HCT116 (cell line): Measurements from ENCODE around the gene STAB1. TPM values are rescaled to one million over a fixed set of nuclear protein-coding genes. Genes with fewer than 3 reads are reported as not detected.

ENCODE experiments used
- ATAC-seq: fragments of 200-7000 bp; cut with Tn5 transposase; 2 replicates; pipeline ENCODE4 v1.9.1; 2020; ENCODE audit warnings: mild to moderate bottlenecking, moderate library complexity
- BruUV-seq: library from RNA; stranded (reverse); fragments of 400-500 nt; replicated peaks from 2 replicates; lab custom pipeline; 2021; lab: Mats Ljungman, UMichigan
- CTCF ChIA-PET: fragments of 300-600 bp; sonication (Branson Sonifier 250); formaldehyde crosslinking; loops from one replicate; lab custom pipeline; 2021; ENCODE audit warnings: antibody characterized with exemption; lab: Charles Lee
- POLR2A ChIA-PET: fragments of 300-600, 350-600 bp; sonication (Branson Sonifier 250); formaldehyde crosslinking; loops from one replicate; lab custom pipeline; 2021; ENCODE audit warnings: antibody characterized with exemption; lab: Charles Lee
- RAD21 ChIA-PET, 2 experiments: fragments of 300-600 bp; sonication (Branson Sonifier 250); formaldehyde crosslinking; loops; one replicate each; lab custom pipeline; 2023; ENCODE audit warnings: low total read pairs in 2 of 2; ENCODE audit not compliant: uncharacterized antibody in 2 of 2, unreplicated experiment in 2 of 2, low non-redundant PET in 1 of 2; lab: Charles Lee
- DNase-seq: peaks from one replicate; pipeline ENCODE4 v3.0.0-alpha.2; 2010; ENCODE audit warnings: low read depth, low spot score
- H2AFZ ChIP-seq: fragments of 200-600 bp; shearing (Covaris generic), sonication (generic); 2 replicates; pipeline ENCODE4 v1.6.1; 2017; ENCODE audit warnings: low read depth, mixed run types, mixed read lengths, antibody characterized with exemption, low read length; ENCODE audit not compliant: poor library complexity, severe bottlenecking
- H3K27ac ChIP-seq: 2 replicates; pipeline ENCODE4 v1.5.1; 2012; ENCODE audit warnings: low read depth, low read length
- H3K27me3 ChIP-seq: fragments of 200-600 bp; sonication (generic); 2 replicates; pipeline ENCODE4 v1.6.1; 2016; ENCODE audit warnings: mixed run types, low read length, mixed read lengths; ENCODE audit not compliant: insufficient read depth
- H3K36me3 ChIP-seq, 2 experiments: fragments of 200-500 bp in 1 of 2; fragments of 200-600 bp in 1 of 2; sonication (Bioruptor generic) in 1 of 2; sonication (generic) in 1 of 2; 2 replicates each; pipeline versions ENCODE4 v1.5.1 to v1.6.1; 2014 to 2016; ENCODE audit warnings: low read length in 2 of 2, inconsistent platforms in 1 of 2, mixed read lengths in 1 of 2, mixed run types in 1 of 2; ENCODE audit not compliant: insufficient read depth in 2 of 2, control insufficient read depth in 1 of 2
- H3K4me1 ChIP-seq, 2 experiments: fragments of 200-600 bp in 1 of 2; sonication (generic) in 1 of 2; 2 replicates each; pipeline versions ENCODE4 v1.5.1 to v1.6.1; 2012 to 2017; ENCODE audit warnings: low read length in 2 of 2, inconsistent platforms in 1 of 2, mild to moderate bottlenecking in 1 of 2, mixed read lengths in 1 of 2, mixed run types in 1 of 2, moderate library complexity in 1 of 2; ENCODE audit not compliant: insufficient read depth in 2 of 2, control insufficient read depth in 1 of 2
- H3K4me2 ChIP-seq: fragments of 200-600 bp; sonication (generic); 2 replicates; pipeline ENCODE4 v1.6.1; 2017; ENCODE audit warnings: mixed run types, low read length, mixed read lengths
- H3K4me3 ChIP-seq, 2 experiments: fragments of 200-600 bp in 1 of 2; sonication (generic) in 1 of 2; replicated peaks in 1 of 2; 2 replicates each; pipeline ENCODE4 v1.5.1; 2011 to 2016; ENCODE audit warnings: low read length in 2 of 2, control low read depth in 1 of 2, low read depth in 1 of 2, mild to moderate bottlenecking in 1 of 2, mixed read lengths in 1 of 2, mixed run types in 1 of 2
- H3K79me2 ChIP-seq: fragments of 200-600 bp; sonication (generic); 2 replicates; pipeline ENCODE4 v1.6.1; 2017; ENCODE audit warnings: mild to moderate bottlenecking, mixed run types, low read length, moderate library complexity, mixed read lengths; ENCODE audit not compliant: insufficient read depth
- H3K9ac ChIP-seq: fragments of 200-600 bp; sonication (generic); 2 replicates; pipeline ENCODE4 v1.6.1; 2016; ENCODE audit warnings: low read length, mixed read lengths
- H3K9me2 ChIP-seq: fragments of 200-600 bp; sonication (generic), shearing (Covaris generic); 2 replicates; pipeline ENCODE4 v1.6.1; 2017; ENCODE audit warnings: mixed run types, mild to moderate bottlenecking, moderate library complexity; ENCODE audit not compliant: insufficient read depth
- H3K9me3 ChIP-seq, 2 experiments: fragments of 200-500 bp in 1 of 2; fragments of 200-600 bp in 1 of 2; sonication (Bioruptor generic) in 1 of 2; sonication (generic) in 1 of 2; 2 replicates each; pipeline ENCODE4 v1.6.1; 2014 to 2017; ENCODE audit warnings: low read length in 2 of 2, mixed read lengths in 2 of 2, inconsistent platforms in 1 of 2, low read depth in 1 of 2, mild to moderate bottlenecking in 1 of 2, mixed run types in 1 of 2, moderate library complexity in 1 of 2; ENCODE audit not compliant: control insufficient read depth in 1 of 2, insufficient read depth in 1 of 2
- H4K20me1 ChIP-seq: fragments of 200-600 bp; sonication (generic), shearing (Covaris generic); 2 replicates; pipeline ENCODE4 v1.6.1; 2017; ENCODE audit warnings: mixed run types, mild to moderate bottlenecking, moderate library complexity; ENCODE audit not compliant: insufficient read depth
- CBX3 ChIP-seq: IDR thresholded peaks from 2 replicates; pipeline ENCODE4 v1.6.1; 2012; ENCODE audit warnings: low read depth
- FOSL1 ChIP-seq: IDR thresholded peaks from 2 replicates; pipeline ENCODE4 v1.6.1; 2012; ENCODE audit warnings: low read depth
- JUND ChIP-seq: IDR thresholded peaks from 2 replicates; pipeline ENCODE4 v1.6.1; 2012
- POLR2AphosphoS5 ChIP-seq: IDR thresholded peaks from 2 replicates; pipeline ENCODE4 v1.6.1; 2011; ENCODE audit warnings: mild to moderate bottlenecking, low read depth, low read length, moderate library complexity
- SIN3A ChIP-seq: IDR thresholded peaks from 2 replicates; pipeline ENCODE4 v1.6.1; 2012; ENCODE audit warnings: low read depth
- SP1 ChIP-seq: IDR thresholded peaks from 2 replicates; pipeline ENCODE4 v1.6.1; 2012; ENCODE audit warnings: low read depth
- SRF ChIP-seq: IDR thresholded peaks from 2 replicates; pipeline ENCODE4 v1.6.1; 2012; ENCODE audit warnings: low read depth
- ZBTB33 ChIP-seq: IDR thresholded peaks from 2 replicates; pipeline ENCODE4 v1.6.1; 2011; ENCODE audit warnings: mild to moderate bottlenecking, low read length, moderate library complexity; ENCODE audit not compliant: insufficient replicate concordance; ENCODE audit errors: extremely low read depth
- ZFX ChIP-seq: fragments of 450-650 bp; IDR thresholded peaks from 2 replicates; pipeline ENCODE4 v1.6.1; 2017
- intact Hi-C: fragments of 100-400 bp; cut with micrococcal nuclease; formaldehyde crosslinking; loops from 2 replicates; pipeline ENCODE4 v1.10.0; 2022
- total RNA-seq: library from RNA; stranded (reverse); gene quantifications from one replicate; pipeline ENCODE4 v1.2.1, GENCODE V29; 2021; ENCODE audit not compliant: unreplicated experiment

STAB1 gene
- total RNA-seq, 1 experiment from 2014 or later: 0.44 TPM

- POLR2A ChIA-PET: no interaction called here
- TF ChIP-seq FOSL1 (no peak), SP1 (no peak), ZFX (no peak), SIN3A (no peak), CBX3 (no peak), POLR2AphosphoS5 (no peak), SRF (no peak), JUND (no peak), ZBTB33 (no peak)
- ATAC-seq (no peak), DNase-seq (no peak)
- no peak overlapping the region for H3K4me2 ChIP-seq
- H3K4me1 ChIP-seq: no peaks in the 10 kb centered on the region
- H3K27ac ChIP-seq: no peak overlapping the region
- no peaks in the 10 kb centered on the region for H3K27me3 ChIP-seq
- BruUV-seq: no TSS peak
- RAD21 ChIA-PET: no interaction called here
- H3K36me3 ChIP-seq: peaks cover 41 to 43% of the 10 kb centered on the region in 2 experiments; a peak in 3 of 4 replicates
- no peaks in the 10 kb centered on the region for H4K20me1 ChIP-seq
- H3K9me2 ChIP-seq: no peaks in the 10 kb centered on the region
- H2AFZ ChIP-seq: no peak overlapping the region
- H3K4me3 ChIP-seq: no peak overlapping the region
- no peak overlapping the region for H3K9ac ChIP-seq
- H3K9me3 ChIP-seq: no peaks in the 10 kb centered on the region
- no peaks in the 10 kb centered on the region for H3K79me2 ChIP-seq
- CTCF ChIA-PET: no interaction called here
- intact Hi-C loops: loop anchor here (10.0 kb wide), 1 partner anchor 596 kb away; no protein-coding TSS in a partner anchor
Observed at GRCh38 chr3:52479037-52479876, 15.9 kb upstream of the STAB1 start.
